ENCODE measurements around the gene ANKS1A. TPM values are rescaled to one million over a fixed set of nuclear protein-coding genes. Genes with fewer than 3 reads are reported as not detected.
"Not testable (repeated sequence)": the region's sequence is repeated elsewhere in the genome, so short reads cannot be mapped to it uniquely, and the experiment has no call there.

Gene ANKS1A
- total and polyA plus RNA-seq, 2 experiments from 2014 or later = 12.1 to 31.9 TPM

DNA sequence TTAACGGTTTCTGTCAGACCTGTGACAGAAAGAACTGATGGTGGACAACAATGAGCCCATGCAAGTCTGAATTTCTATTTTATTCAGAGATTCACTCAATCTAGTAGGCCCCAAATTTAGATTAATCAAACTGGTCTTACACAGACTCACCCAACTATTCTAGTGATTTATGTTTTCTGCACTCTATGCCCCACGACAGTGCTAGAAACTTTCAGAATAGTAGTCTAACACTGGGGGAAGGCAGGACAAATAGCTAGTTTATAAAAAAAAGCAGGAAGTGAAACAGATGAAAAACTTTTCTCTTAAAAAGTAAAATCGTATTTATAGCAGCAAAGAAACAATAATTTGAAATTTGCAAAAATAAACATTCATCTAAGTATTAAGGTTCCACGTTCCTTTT is 247.1 kb downstream of the ANKS1A start:
- Histone ChIP-seq H3K27me3 (ENCODE audit: insufficient read depth) (peaks cover 12% of the 10 kb centered on the region), H3K79me2 (replicated peaks; ENCODE audit: insufficient read depth) (no peaks in the 10 kb centered on the region), H3K9me2 (ENCODE audit: insufficient read depth) (no peaks in the 10 kb centered on the region), H2AFZ (no peak overlapping the region), H4K20me1 (replicated peaks; ENCODE audit: insufficient read depth) (no peaks in the 10 kb centered on the region), H3K4me1 (ENCODE audit: insufficient read depth) (peaks cover 7% of the 10 kb centered on the region; the same call in 1 of the 2 replicates), H3F3A (replicated peaks; ENCODE audit: low read depth) (peaks cover 6% of the 10 kb centered on the region), H3K27ac (ENCODE audit: low read depth) (no peak overlapping the region), H3K4me2 (no peak overlapping the region), H3K4me3 (no peak overlapping the region), H3K36me3 (ENCODE audit: insufficient read depth) (no peaks in the 10 kb centered on the region)
- no peak for DNase-seq (ENCODE audit: low spot score)
- Mint-ChIP-seq H3K36me3 (ENCODE audit: low read depth) (no peaks in the 10 kb centered on the region), H3K27me3 (ENCODE audit: insufficient read depth, low read depth, poor library complexity) (peaks cover 8% of the 10 kb centered on the region), H3K9me3 (no peaks in the 10 kb centered on the region), H3K4me1 (peaks cover 6% of the 10 kb centered on the region; the same call in 2 of the 3 replicates), H3K4me3 (no peak overlapping the region), H3K27ac (no peak overlapping the region)
- no peak for TF ChIP-seq POLR2AphosphoS5 (IDR thresholded peaks at IDR 0.05; ENCODE audit: low read depth)
- no peak for TF ChIP-seq ZNF114 (CRISPR knock-in tag; IDR thresholded peaks at IDR 0.05)
- no peak for ATAC-seq

DNA sequence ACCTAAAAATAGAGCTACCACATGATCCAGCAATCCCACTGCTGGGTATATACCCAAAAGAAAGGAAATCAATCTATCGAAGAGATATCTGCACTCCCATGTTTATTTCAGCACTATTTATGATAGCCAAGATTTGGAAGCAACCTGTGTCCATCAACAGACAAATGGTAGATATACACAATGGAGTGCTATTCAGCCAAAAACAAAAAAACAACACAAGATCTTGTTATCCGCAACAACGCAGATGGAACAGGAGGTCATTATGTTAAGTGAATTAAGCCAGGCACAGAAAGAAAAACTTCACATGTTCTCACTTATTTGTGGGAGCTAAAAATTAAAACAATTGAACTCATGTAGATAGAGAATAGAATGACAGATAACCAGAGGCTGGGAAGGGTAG is 249.1 kb downstream of the ANKS1A start:
- H3K4me3 Mint-ChIP-seq; H2AFZ ChIP-seq; ATAC-seq; H3K4me2 ChIP-seq; H3F3A ChIP-seq (replicated peaks; ENCODE audit: low read depth); H3K79me2 ChIP-seq (replicated peaks; ENCODE audit: insufficient read depth); H3K4me1 ChIP-seq (ENCODE audit: insufficient read depth); H3K27ac ChIP-seq (ENCODE audit: low read depth); H3K27ac Mint-ChIP-seq; DNase-seq (ENCODE audit: low spot score); H3K36me3 Mint-ChIP-seq (ENCODE audit: low read depth); H3K36me3 ChIP-seq (ENCODE audit: insufficient read depth); H3K9me3 Mint-ChIP-seq; H3K27me3 Mint-ChIP-seq (ENCODE audit: insufficient read depth, low read depth, poor library complexity); H3K9me2 ChIP-seq (ENCODE audit: insufficient read depth); H4K20me1 ChIP-seq (replicated peaks; ENCODE audit: insufficient read depth); H3K4me1 Mint-ChIP-seq; H3K4me3 ChIP-seq: not testable (repeated sequence)
- peaks cover 32% of the 10 kb centered on the region for H3K27me3 ChIP-seq (ENCODE audit: insufficient read depth)

DNA sequence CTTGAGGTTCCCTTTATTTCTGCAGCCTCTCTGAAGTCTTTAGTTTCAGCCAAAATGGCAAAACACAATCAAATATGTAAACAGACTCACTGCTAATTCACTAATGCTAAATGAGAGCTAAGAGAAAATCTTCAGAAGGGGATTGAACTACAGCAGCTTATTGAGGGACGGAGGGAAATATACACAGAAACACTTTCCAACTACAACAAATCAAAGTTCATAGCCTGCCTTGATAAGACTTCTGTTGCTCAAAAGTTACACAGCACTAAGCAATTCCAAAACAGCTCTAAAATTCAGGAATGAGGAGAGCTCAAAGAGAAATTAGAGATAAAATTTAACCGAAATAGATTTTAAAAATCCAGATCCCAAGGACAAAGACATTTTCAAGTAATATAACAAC is 250.4 kb downstream of the ANKS1A start:
- Mint-ChIP-seq H3K27ac (no peak overlapping the region), H3K9me3 (no peaks in the 10 kb centered on the region; the same call in 2 of the 3 replicates), H3K4me1 (peaks cover 9% of the 10 kb centered on the region), H3K36me3 (ENCODE audit: low read depth) (no peaks in the 10 kb centered on the region), H3K4me3 (no peak overlapping the region), H3K27me3 (ENCODE audit: insufficient read depth, low read depth, poor library complexity) (peaks cover 10% of the 10 kb centered on the region)
- peaks cover 7% of the 10 kb centered on the region; the same call in 1 of the 2 replicates for H3K4me1 ChIP-seq (ENCODE audit: insufficient read depth)
- no peak overlapping the region for H3K4me2 ChIP-seq
- no peak overlapping the region for H3K4me3 ChIP-seq
- H3K27me3 ChIP-seq (ENCODE audit: insufficient read depth) = peaks cover 34% of the 10 kb centered on the region
- no peaks in the 10 kb centered on the region for H3K9me2 ChIP-seq (ENCODE audit: insufficient read depth)
- no peak for ATAC-seq
- no peaks in the 10 kb centered on the region for H3K79me2 ChIP-seq (replicated peaks; ENCODE audit: insufficient read depth)
- H3K27ac ChIP-seq (ENCODE audit: low read depth) = no peak overlapping the region
- no peak for DNase-seq (ENCODE audit: low spot score)
- H3K36me3 ChIP-seq (ENCODE audit: insufficient read depth) = no peaks in the 10 kb centered on the region
- no peaks in the 10 kb centered on the region for H4K20me1 ChIP-seq (replicated peaks; ENCODE audit: insufficient read depth)
- no peak overlapping the region for H2AFZ ChIP-seq
- H3F3A ChIP-seq (replicated peaks; ENCODE audit: low read depth) = peaks cover 6% of the 10 kb centered on the region
- TF ChIP-seq, protein P1, sequence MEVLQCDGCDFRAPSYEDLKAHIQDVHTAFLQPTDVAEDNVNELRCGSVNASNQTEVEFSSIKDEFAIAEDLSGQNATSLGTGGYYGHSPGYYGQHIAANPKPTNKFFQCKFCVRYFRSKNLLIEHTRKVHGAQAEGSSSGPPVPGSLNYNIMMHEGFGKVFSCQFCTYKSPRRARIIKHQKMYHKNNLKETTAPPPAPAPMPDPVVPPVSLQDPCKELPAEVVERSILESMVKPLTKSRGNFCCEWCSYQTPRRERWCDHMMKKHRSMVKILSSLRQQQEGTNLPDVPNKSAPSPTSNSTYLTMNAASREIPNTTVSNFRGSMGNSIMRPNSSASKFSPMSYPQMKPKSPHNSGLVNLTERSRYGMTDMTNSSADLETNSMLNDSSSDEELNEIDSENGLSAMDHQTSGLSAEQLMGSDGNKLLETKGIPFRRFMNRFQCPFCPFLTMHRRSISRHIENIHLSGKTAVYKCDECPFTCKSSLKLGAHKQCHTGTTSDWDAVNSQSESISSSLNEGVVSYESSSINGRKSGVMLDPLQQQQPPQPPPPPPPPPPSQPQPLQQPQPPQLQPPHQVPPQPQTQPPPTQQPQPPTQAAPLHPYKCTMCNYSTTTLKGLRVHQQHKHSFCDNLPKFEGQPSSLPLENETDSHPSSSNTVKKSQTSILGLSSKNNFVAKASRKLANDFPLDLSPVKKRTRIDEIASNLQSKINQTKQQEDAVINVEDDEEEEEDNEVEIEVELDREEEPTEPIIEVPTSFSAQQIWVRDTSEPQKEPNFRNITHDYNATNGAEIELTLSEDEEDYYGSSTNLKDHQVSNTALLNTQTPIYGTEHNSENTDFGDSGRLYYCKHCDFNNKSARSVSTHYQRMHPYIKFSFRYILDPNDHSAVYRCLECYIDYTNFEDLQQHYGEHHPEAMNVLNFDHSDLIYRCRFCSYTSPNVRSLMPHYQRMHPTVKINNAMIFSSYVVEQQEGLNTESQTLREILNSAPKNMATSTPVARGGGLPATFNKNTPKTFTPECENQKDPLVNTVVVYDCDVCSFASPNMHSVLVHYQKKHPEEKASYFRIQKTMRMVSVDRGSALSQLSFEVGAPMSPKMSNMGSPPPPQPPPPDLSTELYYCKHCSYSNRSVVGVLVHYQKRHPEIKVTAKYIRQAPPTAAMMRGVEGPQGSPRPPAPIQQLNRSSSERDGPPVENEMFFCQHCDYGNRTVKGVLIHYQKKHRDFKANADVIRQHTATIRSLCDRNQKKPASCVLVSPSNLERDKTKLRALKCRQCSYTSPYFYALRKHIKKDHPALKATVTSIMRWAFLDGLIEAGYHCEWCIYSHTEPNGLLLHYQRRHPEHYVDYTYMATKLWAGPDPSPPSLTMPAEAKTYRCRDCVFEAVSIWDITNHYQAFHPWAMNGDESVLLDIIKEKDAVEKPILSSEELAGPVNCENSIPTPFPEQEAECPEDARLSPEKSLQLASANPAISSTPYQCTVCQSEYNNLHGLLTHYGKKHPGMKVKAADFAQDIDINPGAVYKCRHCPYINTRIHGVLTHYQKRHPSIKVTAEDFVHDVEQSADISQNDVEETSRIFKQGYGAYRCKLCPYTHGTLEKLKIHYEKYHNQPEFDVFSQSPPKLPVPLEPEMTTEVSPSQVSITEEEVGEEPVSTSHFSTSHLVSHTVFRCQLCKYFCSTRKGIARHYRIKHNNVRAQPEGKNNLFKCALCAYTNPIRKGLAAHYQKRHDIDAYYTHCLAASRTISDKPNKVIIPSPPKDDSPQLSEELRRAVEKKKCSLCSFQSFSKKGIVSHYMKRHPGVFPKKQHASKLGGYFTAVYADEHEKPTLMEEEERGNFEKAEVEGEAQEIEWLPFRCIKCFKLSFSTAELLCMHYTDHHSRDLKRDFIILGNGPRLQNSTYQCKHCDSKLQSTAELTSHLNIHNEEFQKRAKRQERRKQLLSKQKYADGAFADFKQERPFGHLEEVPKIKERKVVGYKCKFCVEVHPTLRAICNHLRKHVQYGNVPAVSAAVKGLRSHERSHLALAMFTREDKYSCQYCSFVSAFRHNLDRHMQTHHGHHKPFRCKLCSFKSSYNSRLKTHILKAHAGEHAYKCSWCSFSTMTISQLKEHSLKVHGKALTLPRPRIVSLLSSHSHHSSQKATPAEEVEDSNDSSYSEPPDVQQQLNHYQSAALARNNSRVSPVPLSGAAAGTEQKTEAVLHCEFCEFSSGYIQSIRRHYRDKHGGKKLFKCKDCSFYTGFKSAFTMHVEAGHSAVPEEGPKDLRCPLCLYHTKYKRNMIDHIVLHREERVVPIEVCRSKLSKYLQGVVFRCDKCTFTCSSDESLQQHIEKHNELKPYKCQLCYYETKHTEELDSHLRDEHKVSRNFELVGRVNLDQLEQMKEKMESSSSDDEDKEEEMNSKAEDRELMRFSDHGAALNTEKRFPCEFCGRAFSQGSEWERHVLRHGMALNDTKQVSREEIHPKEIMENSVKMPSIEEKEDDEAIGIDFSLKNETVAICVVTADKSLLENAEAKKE (CRISPR knock-in tag; IDR thresholded peaks at IDR 0.05) = no peak
- TF ChIP-seq, protein P2, sequence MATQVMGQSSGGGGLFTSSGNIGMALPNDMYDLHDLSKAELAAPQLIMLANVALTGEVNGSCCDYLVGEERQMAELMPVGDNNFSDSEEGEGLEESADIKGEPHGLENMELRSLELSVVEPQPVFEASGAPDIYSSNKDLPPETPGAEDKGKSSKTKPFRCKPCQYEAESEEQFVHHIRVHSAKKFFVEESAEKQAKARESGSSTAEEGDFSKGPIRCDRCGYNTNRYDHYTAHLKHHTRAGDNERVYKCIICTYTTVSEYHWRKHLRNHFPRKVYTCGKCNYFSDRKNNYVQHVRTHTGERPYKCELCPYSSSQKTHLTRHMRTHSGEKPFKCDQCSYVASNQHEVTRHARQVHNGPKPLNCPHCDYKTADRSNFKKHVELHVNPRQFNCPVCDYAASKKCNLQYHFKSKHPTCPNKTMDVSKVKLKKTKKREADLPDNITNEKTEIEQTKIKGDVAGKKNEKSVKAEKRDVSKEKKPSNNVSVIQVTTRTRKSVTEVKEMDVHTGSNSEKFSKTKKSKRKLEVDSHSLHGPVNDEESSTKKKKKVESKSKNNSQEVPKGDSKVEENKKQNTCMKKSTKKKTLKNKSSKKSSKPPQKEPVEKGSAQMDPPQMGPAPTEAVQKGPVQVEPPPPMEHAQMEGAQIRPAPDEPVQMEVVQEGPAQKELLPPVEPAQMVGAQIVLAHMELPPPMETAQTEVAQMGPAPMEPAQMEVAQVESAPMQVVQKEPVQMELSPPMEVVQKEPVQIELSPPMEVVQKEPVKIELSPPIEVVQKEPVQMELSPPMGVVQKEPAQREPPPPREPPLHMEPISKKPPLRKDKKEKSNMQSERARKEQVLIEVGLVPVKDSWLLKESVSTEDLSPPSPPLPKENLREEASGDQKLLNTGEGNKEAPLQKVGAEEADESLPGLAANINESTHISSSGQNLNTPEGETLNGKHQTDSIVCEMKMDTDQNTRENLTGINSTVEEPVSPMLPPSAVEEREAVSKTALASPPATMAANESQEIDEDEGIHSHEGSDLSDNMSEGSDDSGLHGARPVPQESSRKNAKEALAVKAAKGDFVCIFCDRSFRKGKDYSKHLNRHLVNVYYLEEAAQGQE (IDR thresholded peaks at IDR 0.05; ENCODE audit: unreplicated experiment) = no peak
- TF ChIP-seq CREB1 (CRISPR knock-in tag; IDR thresholded peaks at IDR 0.05; ENCODE audit: low read depth) (no peak), EZH2phosphoT487 (IDR thresholded peaks at IDR 0.05; ENCODE audit: unreplicated experiment) (no peak), POLR2AphosphoS5 (IDR thresholded peaks at IDR 0.05; ENCODE audit: low read depth) (no peak), STAT1 (IDR thresholded peaks at IDR 0.05; ENCODE audit: unreplicated experiment) (no peak), ZNF114 (CRISPR knock-in tag; IDR thresholded peaks at IDR 0.05) (no peak), ZNF331 (CRISPR knock-in tag; IDR thresholded peaks at IDR 0.05; ENCODE audit: low read depth) (no peak)

All from GM23338 (cell line).